GM12891 (cell line): ENCODE data around the gene HDAC9.

Source experiments
- PAX5 ChIP-seq: IDR thresholded peaks from 2 replicates; pipeline ENCODE4 v1.6.1; 2011; ENCODE audit warnings: low read length, moderate library complexity, mild to moderate bottlenecking; ENCODE audit not compliant: insufficient read depth, severe bottlenecking
- POLR2A ChIP-seq: IDR thresholded peaks from 2 replicates; pipeline ENCODE4 v1.6.1; 2011; ENCODE audit warnings: low read depth, low read length, control low read depth
- POLR2AphosphoS5 ChIP-seq: IDR thresholded peaks from 2 replicates; pipeline ENCODE4 v1.6.1; 2011; ENCODE audit warnings: low read depth, low read length, control low read depth
- POU2F2 ChIP-seq: IDR thresholded peaks from 2 replicates; pipeline ENCODE4 v1.6.1; 2011; ENCODE audit warnings: low read depth, mild to moderate bottlenecking, control low read depth, low read length, moderate library complexity
- SPI1 ChIP-seq: IDR thresholded peaks from 2 replicates; pipeline ENCODE4 v1.6.1; 2011; ENCODE audit warnings: low read depth, low read length, control low read depth
- TAF1 ChIP-seq: IDR thresholded peaks from 2 replicates; pipeline ENCODE4 v1.6.1; 2011; ENCODE audit warnings: low read depth, low read length, control low read depth

DNA sequence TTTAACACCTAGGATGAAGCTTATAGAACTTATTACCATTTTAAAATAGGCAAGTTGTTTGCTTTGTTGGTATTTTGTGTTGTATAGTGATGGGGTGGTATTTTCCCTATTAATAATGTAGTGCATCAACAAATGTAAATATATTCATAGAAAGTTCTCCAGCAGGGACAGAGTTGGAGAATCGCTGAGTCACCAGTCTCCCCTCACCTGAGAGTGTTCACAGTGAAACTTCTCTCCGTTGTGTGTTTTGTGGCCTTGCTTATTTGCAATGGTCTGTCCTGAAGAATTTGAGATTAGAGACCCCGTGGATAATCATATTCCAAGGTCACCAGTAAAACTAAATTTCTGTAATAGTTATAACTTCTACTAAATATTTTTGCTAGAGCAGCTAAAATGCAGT lies 51.0 kb downstream of the HDAC9 start:
- no peak for TF ChIP-seq TAF1
- no peak for TF ChIP-seq POLR2A
- no peak for TF ChIP-seq POLR2AphosphoS5
- TF ChIP-seq SPI1 = no peak
- TF ChIP-seq POU2F2 = no peak
- no peak for TF ChIP-seq PAX5
